ENCODE data around the gene ATE1. TPM values are rescaled to one million over a fixed set of nuclear protein-coding genes. Genes with fewer than 3 reads are reported as not detected.
"Not testable (repeated sequence)": the region's sequence is repeated elsewhere in the genome, so short reads cannot be mapped to it uniquely, and the experiment has no call there.

ATE1 gene
- total RNA-seq, 2 experiments from 2014 or later = 22.1 to 22.9 TPM

- no peaks in the 10 kb centered on the region for H3K4me1 Mint-ChIP-seq
- no peaks in the 10 kb centered on the region for H3K9me3 Mint-ChIP-seq
- ChIA-PET CTCF (no interaction called here), POLR2A (no interaction called here)
- no peak overlapping the region for H3K27ac Mint-ChIP-seq
- no peak overlapping the region for H3K4me3 Mint-ChIP-seq
- H3K27me3 Mint-ChIP-seq = no peaks in the 10 kb centered on the region
- no peak for DNase-seq
- H3K36me3 Mint-ChIP-seq (ENCODE audit: low read depth) = peaks cover 3% of the 10 kb centered on the region
These were observed 140.7 kb downstream of the ATE1 start for GRCh38 chr10:121787169-121787568.

DNA sequence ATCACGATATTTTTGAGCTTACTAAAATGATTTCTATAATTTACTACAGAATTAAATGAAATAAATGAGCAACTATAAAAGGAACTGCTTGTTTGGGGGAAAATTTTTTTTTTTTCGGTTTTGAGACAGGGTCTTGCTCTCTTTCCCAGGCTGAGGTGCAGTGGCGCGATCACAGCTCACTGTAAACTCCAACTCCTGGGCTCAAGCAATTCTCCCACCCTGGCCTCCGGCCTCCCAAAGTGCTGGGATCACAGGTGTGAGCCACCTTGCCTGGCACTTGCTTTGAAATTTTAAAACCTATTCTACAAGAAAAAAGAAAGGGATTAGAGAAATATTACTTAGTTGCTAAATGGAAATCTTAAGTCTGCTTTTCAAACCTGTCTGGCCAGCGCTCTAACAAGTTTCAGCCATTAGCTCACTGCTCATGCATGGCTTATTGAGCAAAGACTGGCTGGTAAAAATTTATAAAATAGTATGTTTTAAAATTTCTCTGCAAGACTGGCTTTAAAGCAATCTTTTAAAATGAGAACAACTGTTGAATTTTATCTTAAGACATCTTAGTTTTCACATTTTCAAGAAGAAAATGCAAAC lies 144.0 kb downstream of the ATE1 start:
- DNase-seq = no peak
- H3K27me3 Mint-ChIP-seq = no peaks in the 10 kb centered on the region
- ChIA-PET CTCF (interaction anchor here (0.5 to 1.1 kb wide), 2 partner anchors 11 to 50 kb away, joined by 3 read pairs; no protein-coding TSS in a partner anchor), POLR2A (no interaction called here)
- H3K4me1 Mint-ChIP-seq = no peaks in the 10 kb centered on the region
- H3K9me3 Mint-ChIP-seq = no peaks in the 10 kb centered on the region
- no peak overlapping the region for H3K27ac Mint-ChIP-seq
- no peak overlapping the region for H3K4me3 Mint-ChIP-seq
- H3K36me3 Mint-ChIP-seq (ENCODE audit: low read depth) = peaks cover 3% of the 10 kb centered on the region

- peaks cover 3% of the 10 kb centered on the region for H3K36me3 Mint-ChIP-seq (ENCODE audit: low read depth)
- ChIA-PET POLR2A (no interaction called here), CTCF (no interaction called here)
- no peaks in the 10 kb centered on the region for H3K27me3 Mint-ChIP-seq
- H3K9me3 Mint-ChIP-seq = no peaks in the 10 kb centered on the region
- no peak for DNase-seq
- H3K4me3 Mint-ChIP-seq = no peak overlapping the region
- no peaks in the 10 kb centered on the region for H3K4me1 Mint-ChIP-seq
- H3K27ac Mint-ChIP-seq = no peak overlapping the region
These were observed 146.7 kb downstream of the ATE1 start for GRCh38 chr10:121781101-121781500.

DNA sequence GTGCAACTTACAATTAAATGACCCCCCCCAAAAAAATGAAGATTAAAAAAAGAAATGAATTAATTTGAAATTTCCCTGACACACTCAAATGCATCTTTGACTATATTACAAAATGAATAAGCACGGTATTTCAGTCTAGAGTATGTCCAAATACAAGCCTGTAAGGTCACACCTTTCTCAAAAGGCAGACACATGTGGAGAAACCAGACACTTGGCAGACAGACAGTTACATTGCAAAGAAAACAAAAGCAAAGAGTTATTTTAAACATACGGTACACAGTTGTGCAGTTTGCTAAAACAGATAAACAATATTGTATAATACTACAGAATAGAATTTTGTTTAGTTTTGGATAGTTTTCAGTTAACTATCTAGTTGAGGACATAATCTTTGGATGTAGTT lies 153.0 kb downstream of the ATE1 start:
- Mint-ChIP-seq H3K4me3 (no peak overlapping the region), H3K27me3 (no peaks in the 10 kb centered on the region), H3K36me3 (ENCODE audit: low read depth) (no peaks in the 10 kb centered on the region), H3K9me3 (no peaks in the 10 kb centered on the region), H3K27ac (no peak overlapping the region), H3K4me1 (no peaks in the 10 kb centered on the region)
- POLR2A ChIA-PET = no interaction called here
- no peak for DNase-seq
- CTCF ChIA-PET = no interaction called here

- no peak overlapping the region for H3K27ac Mint-ChIP-seq
These were observed 153.4 kb downstream of the ATE1 start for GRCh38 chr10:121774404-121774803.

DNA sequence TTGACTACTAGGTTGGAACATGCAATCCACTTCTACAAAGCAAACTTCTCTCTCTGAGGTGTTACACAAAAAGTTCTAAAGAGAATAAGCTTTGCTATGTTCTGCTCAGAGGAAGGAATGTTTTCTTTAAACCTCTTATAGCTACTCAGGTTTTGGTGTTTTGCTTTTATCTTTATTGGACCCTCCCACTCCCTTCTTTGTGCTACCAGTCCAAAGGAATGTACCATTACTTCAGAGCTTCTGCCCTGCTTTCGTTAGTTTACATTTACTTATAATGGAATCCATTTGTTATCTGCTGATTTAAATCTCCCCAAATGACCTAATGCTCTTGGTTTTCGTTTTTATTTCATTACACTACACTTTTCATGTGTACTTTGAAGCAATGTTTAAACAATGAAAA lies 154.9 kb downstream of the ATE1 start:
- Mint-ChIP-seq H3K27ac (no peak overlapping the region), H3K36me3 (ENCODE audit: low read depth) (no peaks in the 10 kb centered on the region), H3K27me3 (no peaks in the 10 kb centered on the region), H3K4me1 (no peaks in the 10 kb centered on the region), H3K4me3 (no peak overlapping the region), H3K9me3 (no peaks in the 10 kb centered on the region)
- no peak for DNase-seq
- ChIA-PET POLR2A (no interaction called here), CTCF (interaction anchor here (0.9 kb wide), 2 partner anchors 10 to 51 kb away, joined by 3 read pairs; no protein-coding TSS in a partner anchor)

More at GRCh38 chr10:121774404-121774803, 153.4 kb downstream of the ATE1 start:
- ChIA-PET CTCF (no interaction called here), POLR2A (no interaction called here)
- Mint-ChIP-seq H3K27me3 (no peaks in the 10 kb centered on the region), H3K4me3 (no peak overlapping the region), H3K9me3 (no peaks in the 10 kb centered on the region), H3K4me1 (no peaks in the 10 kb centered on the region), H3K36me3 (ENCODE audit: low read depth) (no peaks in the 10 kb centered on the region)
- no peak for DNase-seq

- ChIA-PET CTCF (interaction anchor here (0.9 kb wide), 1 partner anchor 51 kb away, joined by 3 read pairs; no protein-coding TSS in a partner anchor), POLR2A (no interaction called here)
- Mint-ChIP-seq H3K9me3 (peaks cover 3% of the 10 kb centered on the region), H3K27ac (no peak overlapping the region), H3K36me3 (ENCODE audit: low read depth) (no peaks in the 10 kb centered on the region), H3K4me3 (no peak overlapping the region), H3K27me3 (no peaks in the 10 kb centered on the region), H3K4me1 (no peaks in the 10 kb centered on the region)
- no peak for DNase-seq
These were observed 155.4 kb downstream of the ATE1 start for GRCh38 chr10:121772406-121772805.

GRCh38 chr10:121771966-121772365 lies 155.9 kb downstream of the ATE1 start:
- Mint-ChIP-seq H3K4me3 (no peak overlapping the region), H3K27ac (no peak overlapping the region), H3K36me3 (ENCODE audit: low read depth) (no peaks in the 10 kb centered on the region), H3K27me3 (no peaks in the 10 kb centered on the region), H3K9me3 (peaks cover 7% of the 10 kb centered on the region), H3K4me1 (no peaks in the 10 kb centered on the region)
- ChIA-PET CTCF (no interaction called here), POLR2A (no interaction called here)
- DNase-seq = no peak

DNA sequence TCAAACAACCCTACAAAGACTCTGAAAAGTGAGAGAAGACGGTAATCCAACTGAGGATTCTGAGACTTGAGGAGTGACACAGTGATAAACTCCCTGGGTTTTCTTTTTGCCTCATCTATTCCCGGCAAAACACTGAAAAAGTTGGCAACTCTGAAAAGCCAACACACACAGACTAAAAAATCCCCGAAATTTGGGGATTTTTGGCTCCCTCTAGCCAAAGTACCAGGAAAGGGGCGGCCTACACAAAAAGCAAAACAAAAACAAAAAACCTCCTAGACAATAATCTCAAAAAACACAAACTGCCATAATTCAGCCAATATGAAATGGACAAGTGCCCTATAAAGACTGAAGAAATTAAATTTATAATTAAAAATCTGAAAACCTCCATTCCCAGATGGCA lies 161.4 kb downstream of the ATE1 start:
- no peaks in the 10 kb centered on the region for H3K27me3 Mint-ChIP-seq
- no peak overlapping the region for H3K4me3 Mint-ChIP-seq
- POLR2A ChIA-PET = no interaction called here
- CTCF ChIA-PET = no interaction called here
- H3K36me3 Mint-ChIP-seq (ENCODE audit: low read depth) = peaks cover 7% of the 10 kb centered on the region
- H3K4me1 Mint-ChIP-seq = no peaks in the 10 kb centered on the region
- no peak for DNase-seq
- peaks cover 17% of the 10 kb centered on the region for H3K9me3 Mint-ChIP-seq
- no peak overlapping the region for H3K27ac Mint-ChIP-seq

- Mint-ChIP-seq H3K4me3 (no peak overlapping the region), H3K27ac (no peak overlapping the region), H3K4me1 (no peaks in the 10 kb centered on the region), H3K27me3 (no peaks in the 10 kb centered on the region), H3K36me3 (ENCODE audit: low read depth) (peaks cover 9% of the 10 kb centered on the region), H3K9me3 (peaks cover 17% of the 10 kb centered on the region)
- no peak for DNase-seq
- CTCF ChIA-PET = no interaction called here
- POLR2A ChIA-PET = no interaction called here
These were observed 162.6 kb downstream of the ATE1 start for GRCh38 chr10:121765204-121765603.

GRCh38 chr10:121764233-121764942 lies 163.4 kb downstream of the ATE1 start:
- H3K36me3 Mint-ChIP-seq (ENCODE audit: low read depth) = peaks cover 12% of the 10 kb centered on the region

DNA sequence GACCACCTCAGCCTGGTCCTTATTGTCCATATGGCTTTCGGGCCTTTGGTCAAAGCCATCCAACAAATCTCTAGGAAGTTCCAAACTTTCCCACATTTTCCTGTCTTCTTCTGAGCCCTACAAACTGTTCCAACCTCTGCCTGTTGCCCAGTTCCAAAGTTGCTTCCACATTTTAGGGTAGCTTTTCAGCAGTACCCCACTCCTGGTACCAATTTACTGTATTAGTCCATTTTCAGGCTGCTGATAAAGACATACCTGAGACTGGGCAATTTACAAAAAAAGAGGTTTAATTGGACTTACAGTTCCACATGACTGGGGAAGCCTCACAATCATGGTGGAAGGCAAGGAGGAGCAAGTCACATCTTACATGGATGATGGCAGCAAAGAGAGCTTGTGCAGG lies 170.6 kb downstream of the ATE1 start:
- DNase-seq, H3K4me3 Mint-ChIP-seq, H3K27me3 Mint-ChIP-seq, CTCF ChIA-PET, H3K27ac Mint-ChIP-seq: not testable (repeated sequence)
- Mint-ChIP-seq H3K36me3 (ENCODE audit: low read depth) (peaks cover 38% of the 10 kb centered on the region), H3K4me1 (peaks cover 19% of the 10 kb centered on the region), H3K9me3 (peaks cover 29% of the 10 kb centered on the region)
- POLR2A ChIA-PET = interaction anchor here (0.6 kb wide), 1 partner anchor 109 kb away, joined by 3 read pairs; no protein-coding TSS in a partner anchor

More at GRCh38 chr10:121764233-121764942, 163.4 kb downstream of the ATE1 start:
- DNase-seq = no peak
- H3K9me3 Mint-ChIP-seq = peaks cover 19% of the 10 kb centered on the region
- H3K27me3 Mint-ChIP-seq = no peaks in the 10 kb centered on the region
- H3K4me1 Mint-ChIP-seq = no peaks in the 10 kb centered on the region
- CTCF ChIA-PET = no interaction called here
- POLR2A ChIA-PET = no interaction called here
- no peak overlapping the region for H3K4me3 Mint-ChIP-seq
- no peak overlapping the region for H3K27ac Mint-ChIP-seq

GRCh38 chr10:121755496-121755895 lies 172.3 kb downstream of the ATE1 start:
- CTCF ChIA-PET, DNase-seq, H3K27ac Mint-ChIP-seq, POLR2A ChIA-PET, H3K27me3 Mint-ChIP-seq, H3K4me3 Mint-ChIP-seq: not testable (repeated sequence)
- peaks cover 19% of the 10 kb centered on the region for H3K4me1 Mint-ChIP-seq
- H3K9me3 Mint-ChIP-seq = peaks cover 25% of the 10 kb centered on the region
- H3K36me3 Mint-ChIP-seq (ENCODE audit: low read depth) = peaks cover 38% of the 10 kb centered on the region

DNA sequence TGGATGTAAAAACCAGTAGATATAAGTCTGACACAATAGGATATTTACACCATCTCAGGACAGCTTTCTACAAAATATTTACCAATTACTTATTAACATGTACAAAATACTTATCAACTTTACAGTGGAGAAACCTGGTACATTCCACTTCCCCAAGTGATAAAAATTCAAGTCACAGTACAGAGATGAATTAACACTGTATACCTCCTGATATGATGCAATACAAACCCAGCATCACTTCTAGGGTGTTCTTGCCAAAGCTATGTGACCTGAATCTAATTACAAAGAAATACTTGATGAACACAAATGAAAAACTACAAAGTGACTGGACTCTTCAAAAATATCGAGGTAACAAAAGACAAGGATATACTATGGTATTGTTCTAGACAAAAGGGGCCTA lies 173.2 kb downstream of the ATE1 start:
- peaks cover 33% of the 10 kb centered on the region for H3K36me3 Mint-ChIP-seq (ENCODE audit: low read depth)
- peaks cover 23% of the 10 kb centered on the region for H3K9me3 Mint-ChIP-seq
- no peak for DNase-seq
- ChIA-PET POLR2A (no interaction called here), CTCF (no interaction called here)
- no peak overlapping the region for H3K4me3 Mint-ChIP-seq
- H3K27me3 Mint-ChIP-seq = no peaks in the 10 kb centered on the region
- peak overlapping the region; percentile 57 for H3K27ac Mint-ChIP-seq
- H3K4me1 Mint-ChIP-seq = peaks cover 19% of the 10 kb centered on the region

All from activated CD4-positive, alpha-beta memory T cell treated with anti-CD3 and anti-CD28 coated beads, Interleukin-2, amount 10 ng/mL, durations not matched to agents 7 days and 5 days (primary cell).